Nephron progenitor cell (in vitro differentiated cells): Measurements from ENCODE around the gene GABRG3.

ENCODE experiments used
- DNase-seq: peaks from one replicate; pipeline ENCODE4 v3.0.0; 2021
- H3K27ac Mint-ChIP-seq: 2 replicates; pipeline ENCODE4 v1.8.0; 2021; ENCODE audit warnings: mild to moderate bottlenecking, moderate library complexity, mixed read lengths
- H3K27me3 Mint-ChIP-seq: 2 replicates; pipeline ENCODE4 v1.8.0; 2021; ENCODE audit warnings: mild to moderate bottlenecking, low read depth, mixed read lengths; ENCODE audit not compliant: poor library complexity
- H3K36me3 Mint-ChIP-seq: 2 replicates; pipeline ENCODE4 v1.8.0; 2021; ENCODE audit warnings: low read depth, mixed read lengths
- H3K4me1 Mint-ChIP-seq: 2 replicates; pipeline ENCODE4 v1.8.0; 2021; ENCODE audit warnings: mixed read lengths
- H3K4me3 Mint-ChIP-seq: 2 replicates; pipeline ENCODE4 v1.8.0; 2021; ENCODE audit warnings: mild to moderate bottlenecking, moderate library complexity, mixed read lengths
- H3K9me3 Mint-ChIP-seq: 2 replicates; pipeline ENCODE4 v1.8.0; 2021; ENCODE audit warnings: mild to moderate bottlenecking, moderate library complexity, mixed read lengths
- TF ChIP-seq, protein P1 (sequence below): fragments of 200-600 bp; sonication (generic); IDR thresholded peaks from 2 replicates; pipeline ENCODE4 v1.5.0; 2021; ENCODE audit warnings: antibody characterized with exemption

The GABRG3 gene

DNA sequence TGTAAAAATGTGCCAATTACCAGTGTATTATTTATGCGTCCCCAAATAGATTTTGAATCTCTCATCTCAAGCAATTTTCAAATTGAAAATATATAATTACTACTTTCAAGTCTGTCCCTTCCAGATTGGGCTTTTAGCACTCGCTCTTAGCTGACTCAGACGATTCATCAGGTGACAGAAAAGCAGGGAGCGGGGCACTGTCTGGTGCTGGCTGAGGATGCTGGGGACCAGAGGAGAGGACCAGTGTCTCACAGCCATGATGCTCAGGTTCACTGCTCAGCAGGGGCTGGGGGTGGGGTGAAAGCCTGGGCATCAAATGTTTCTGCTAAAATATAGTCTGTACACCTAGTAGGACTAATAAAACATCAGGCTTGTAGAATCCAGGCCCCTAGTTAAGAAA, 199.9 kb downstream of the GABRG3 start:
- H3K36me3 Mint-ChIP-seq: no peaks in the 10 kb centered on the region
- no peak for DNase-seq
- H3K4me3 Mint-ChIP-seq: no peak overlapping the region
- H3K27me3 Mint-ChIP-seq: peaks cover 14% of the 10 kb centered on the region
- TF ChIP-seq, protein P1, sequence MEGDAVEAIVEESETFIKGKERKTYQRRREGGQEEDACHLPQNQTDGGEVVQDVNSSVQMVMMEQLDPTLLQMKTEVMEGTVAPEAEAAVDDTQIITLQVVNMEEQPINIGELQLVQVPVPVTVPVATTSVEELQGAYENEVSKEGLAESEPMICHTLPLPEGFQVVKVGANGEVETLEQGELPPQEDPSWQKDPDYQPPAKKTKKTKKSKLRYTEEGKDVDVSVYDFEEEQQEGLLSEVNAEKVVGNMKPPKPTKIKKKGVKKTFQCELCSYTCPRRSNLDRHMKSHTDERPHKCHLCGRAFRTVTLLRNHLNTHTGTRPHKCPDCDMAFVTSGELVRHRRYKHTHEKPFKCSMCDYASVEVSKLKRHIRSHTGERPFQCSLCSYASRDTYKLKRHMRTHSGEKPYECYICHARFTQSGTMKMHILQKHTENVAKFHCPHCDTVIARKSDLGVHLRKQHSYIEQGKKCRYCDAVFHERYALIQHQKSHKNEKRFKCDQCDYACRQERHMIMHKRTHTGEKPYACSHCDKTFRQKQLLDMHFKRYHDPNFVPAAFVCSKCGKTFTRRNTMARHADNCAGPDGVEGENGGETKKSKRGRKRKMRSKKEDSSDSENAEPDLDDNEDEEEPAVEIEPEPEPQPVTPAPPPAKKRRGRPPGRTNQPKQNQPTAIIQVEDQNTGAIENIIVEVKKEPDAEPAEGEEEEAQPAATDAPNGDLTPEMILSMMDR: no peak
- H3K9me3 Mint-ChIP-seq: peaks cover 3% of the 10 kb centered on the region
- no peak overlapping the region for H3K27ac Mint-ChIP-seq
- peaks cover 7% of the 10 kb centered on the region for H3K4me1 Mint-ChIP-seq

DNA sequence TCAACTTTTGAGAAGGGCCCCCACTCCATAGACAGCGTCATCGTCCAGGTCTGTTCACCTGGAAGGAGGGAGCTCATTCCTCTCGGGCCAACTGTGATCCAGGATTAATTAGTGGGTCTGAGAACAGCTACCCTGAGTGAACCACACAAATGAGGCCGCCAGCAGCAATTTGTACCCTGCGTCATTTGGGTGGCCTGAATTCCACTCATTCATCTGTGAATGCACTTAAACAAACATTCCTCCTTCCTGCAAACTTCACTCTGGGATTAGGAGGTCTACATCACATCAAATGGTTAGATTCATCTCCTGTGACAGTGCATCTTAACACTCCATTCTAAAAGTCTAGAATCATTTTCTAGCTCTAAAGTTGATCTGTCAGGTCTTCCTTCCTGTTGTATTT, 201.8 kb downstream of the GABRG3 start:
- no peaks in the 10 kb centered on the region for H3K4me1 Mint-ChIP-seq
- peaks cover 5% of the 10 kb centered on the region for H3K36me3 Mint-ChIP-seq
- no peak for DNase-seq
- H3K27me3 Mint-ChIP-seq: peaks cover 12% of the 10 kb centered on the region
- H3K27ac Mint-ChIP-seq: no peak overlapping the region
- peaks cover 20% of the 10 kb centered on the region for H3K9me3 Mint-ChIP-seq
- no peak overlapping the region for H3K4me3 Mint-ChIP-seq
- TF ChIP-seq, protein P1: no peak

DNA sequence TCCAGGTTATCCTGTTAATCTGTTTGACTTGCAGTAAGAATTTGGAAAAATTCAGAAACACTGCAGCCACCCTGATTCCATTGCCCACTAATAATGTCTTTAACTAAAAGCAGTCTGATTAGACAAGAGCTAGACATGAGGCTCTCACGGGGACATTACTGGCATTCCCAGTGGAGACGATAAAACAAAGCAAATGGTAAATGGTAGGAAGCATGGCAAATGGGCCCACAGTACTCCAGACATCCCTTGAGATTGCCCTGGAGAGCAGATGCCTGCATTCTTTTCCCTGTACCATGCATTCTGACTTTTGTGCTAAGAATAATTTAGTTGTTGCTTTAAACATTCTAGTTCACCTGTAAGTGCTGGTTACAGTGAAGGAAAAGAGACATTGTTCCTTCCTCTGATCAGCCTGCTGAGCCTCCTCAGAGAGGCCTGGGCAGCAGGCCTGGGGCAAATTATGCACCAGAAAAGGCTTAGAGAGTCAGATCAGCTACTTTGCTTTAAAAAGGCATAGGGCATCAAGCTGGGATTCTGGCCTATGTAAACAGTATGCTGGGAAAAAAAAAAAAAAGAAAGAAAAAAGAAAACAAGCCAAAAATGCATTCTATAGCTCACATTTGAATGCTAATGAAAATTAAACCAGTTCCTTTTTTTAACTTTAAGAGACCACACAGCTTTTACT, 204.6 kb downstream of the GABRG3 start:
- H3K4me3 Mint-ChIP-seq: no peak overlapping the region
- DNase-seq: no peak
- peaks cover 6% of the 10 kb centered on the region for H3K27me3 Mint-ChIP-seq
- peaks cover 21% of the 10 kb centered on the region for H3K9me3 Mint-ChIP-seq
- H3K4me1 Mint-ChIP-seq: no peaks in the 10 kb centered on the region
- H3K36me3 Mint-ChIP-seq: peaks cover 5% of the 10 kb centered on the region
- H3K27ac Mint-ChIP-seq: no peak overlapping the region
- TF ChIP-seq, protein P1: no peak

DNA sequence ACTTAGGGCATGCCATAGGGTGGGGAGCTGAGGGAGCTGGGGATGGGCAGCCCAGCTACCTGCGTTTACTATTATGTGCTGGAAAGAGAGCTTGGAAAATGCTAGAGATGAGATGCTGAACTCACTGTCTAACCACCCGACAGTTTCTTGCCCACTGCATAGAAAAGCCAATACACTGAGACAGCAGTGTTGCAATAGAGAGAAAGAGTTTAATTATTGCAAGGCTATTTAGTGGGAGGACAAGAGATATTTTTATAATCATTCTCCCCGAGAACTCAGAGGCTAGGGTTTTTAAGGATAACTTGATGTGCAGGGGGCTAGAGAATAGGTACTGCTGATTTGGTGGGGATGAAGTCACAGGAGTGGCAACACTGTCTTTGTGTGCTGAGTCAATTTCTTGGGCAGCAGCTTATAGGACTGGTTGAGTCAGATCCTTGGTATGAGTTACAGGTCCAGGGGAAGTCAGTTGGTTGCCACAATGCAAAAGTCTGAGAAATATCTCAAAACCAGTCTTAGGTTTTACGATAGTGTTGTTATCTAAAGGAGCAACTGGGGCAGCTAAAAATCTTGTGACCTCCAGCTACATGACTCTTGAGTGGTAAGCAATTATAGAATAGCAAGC, 205.9 kb downstream of the GABRG3 start:
- Mint-ChIP-seq H3K27me3 (peaks cover 5% of the 10 kb centered on the region), H3K9me3 (peaks cover 21% of the 10 kb centered on the region), H3K36me3 (peaks cover 5% of the 10 kb centered on the region), H3K4me3 (no peak overlapping the region), H3K4me1 (no peaks in the 10 kb centered on the region), H3K27ac (no peak overlapping the region)
- TF ChIP-seq, protein P1: no peak
- no peak for DNase-seq

DNA sequence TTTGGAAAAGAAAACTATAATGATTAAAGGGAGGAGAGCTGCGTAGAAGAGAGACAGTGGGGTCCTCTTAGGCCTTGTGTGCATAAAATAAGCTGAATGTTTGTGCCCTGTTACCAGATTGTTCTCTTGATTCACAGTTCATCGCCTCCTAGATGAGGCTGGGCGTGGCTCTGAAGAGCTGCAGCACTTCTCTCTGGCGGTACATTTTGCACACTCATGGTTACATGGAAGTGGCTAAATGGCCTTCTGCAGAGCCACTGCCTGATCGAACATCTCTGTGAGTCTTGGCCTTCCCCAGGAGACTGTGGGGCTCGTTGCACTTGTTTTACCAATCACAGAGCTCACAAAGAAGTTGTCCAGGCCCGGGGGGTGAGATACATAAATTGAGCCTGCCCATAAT, 208.8 kb downstream of the GABRG3 start:
- no peaks in the 10 kb centered on the region for H3K27me3 Mint-ChIP-seq
- peaks cover 21% of the 10 kb centered on the region for H3K9me3 Mint-ChIP-seq
- no peak for DNase-seq
- H3K4me1 Mint-ChIP-seq: peaks cover 5% of the 10 kb centered on the region
- no peak overlapping the region for H3K4me3 Mint-ChIP-seq
- H3K27ac Mint-ChIP-seq: no peak overlapping the region
- peaks cover 5% of the 10 kb centered on the region for H3K36me3 Mint-ChIP-seq
- TF ChIP-seq, protein P1: no peak
